ENCODE data around the gene DGKB.

DGKB gene

DNA sequence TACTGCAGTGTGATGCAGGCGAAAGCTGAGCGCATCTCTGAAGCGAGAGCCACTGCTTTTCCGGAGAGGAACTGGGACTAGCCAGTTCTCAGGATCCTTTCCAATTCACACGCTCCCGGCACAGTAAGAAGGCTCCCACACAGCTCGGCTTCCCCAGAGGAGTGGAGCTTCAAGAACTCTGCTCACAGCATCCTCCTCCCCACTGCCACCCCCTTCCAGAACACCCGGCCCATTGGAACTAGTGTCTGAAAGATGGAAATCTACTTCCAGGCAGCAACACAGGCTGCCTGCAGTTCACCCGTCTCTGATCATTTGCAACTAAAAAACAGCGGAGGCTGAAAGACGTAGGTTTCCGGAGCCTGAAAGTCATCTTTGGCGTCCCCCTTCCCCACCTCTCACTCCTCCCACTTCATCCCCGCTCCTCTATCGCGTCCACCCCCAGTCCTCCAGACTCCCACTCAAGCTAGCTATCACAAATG is at the start of gene DGKB:
TSS of gene DGKB (minus strand) at position 163 of the 479 bp plus-strand sequence.
- no peak for DNase-seq

- DNase-seq, result no peak
These were observed 47.5 kb upstream of the DGKB start for GRCh38 chr7:14950013-14950412.

GRCh38 chr7:14938181-14938580 is 35.6 kb upstream of the DGKB start:
- no peak for DNase-seq

DNA sequence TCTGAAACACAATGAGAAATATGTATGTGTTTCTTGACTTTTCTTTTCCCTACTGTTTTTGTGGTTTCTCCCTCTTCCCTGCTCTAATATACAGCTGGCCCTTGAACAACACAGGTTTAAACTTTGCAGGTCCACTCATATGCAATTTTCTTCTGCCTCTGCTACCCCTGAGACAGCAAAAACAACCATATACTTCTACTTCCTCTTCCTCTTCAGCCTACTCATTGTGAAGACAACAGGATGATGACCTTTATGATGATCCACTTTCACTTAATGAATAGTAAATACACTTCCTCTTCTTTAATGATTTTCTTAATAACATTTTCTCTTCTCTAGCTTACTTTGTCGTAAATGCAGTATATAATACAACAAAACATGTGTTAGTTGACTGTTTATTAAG is 35.0 kb upstream of the DGKB start:
- DNase-seq, result no peak

- no peak for DNase-seq
These were observed 34.0 kb upstream of the DGKB start for GRCh38 chr7:14936554-14936953.

GRCh38 chr7:14934839-14935238 is 32.3 kb upstream of the DGKB start:
- DNase-seq, result no peak

DNA sequence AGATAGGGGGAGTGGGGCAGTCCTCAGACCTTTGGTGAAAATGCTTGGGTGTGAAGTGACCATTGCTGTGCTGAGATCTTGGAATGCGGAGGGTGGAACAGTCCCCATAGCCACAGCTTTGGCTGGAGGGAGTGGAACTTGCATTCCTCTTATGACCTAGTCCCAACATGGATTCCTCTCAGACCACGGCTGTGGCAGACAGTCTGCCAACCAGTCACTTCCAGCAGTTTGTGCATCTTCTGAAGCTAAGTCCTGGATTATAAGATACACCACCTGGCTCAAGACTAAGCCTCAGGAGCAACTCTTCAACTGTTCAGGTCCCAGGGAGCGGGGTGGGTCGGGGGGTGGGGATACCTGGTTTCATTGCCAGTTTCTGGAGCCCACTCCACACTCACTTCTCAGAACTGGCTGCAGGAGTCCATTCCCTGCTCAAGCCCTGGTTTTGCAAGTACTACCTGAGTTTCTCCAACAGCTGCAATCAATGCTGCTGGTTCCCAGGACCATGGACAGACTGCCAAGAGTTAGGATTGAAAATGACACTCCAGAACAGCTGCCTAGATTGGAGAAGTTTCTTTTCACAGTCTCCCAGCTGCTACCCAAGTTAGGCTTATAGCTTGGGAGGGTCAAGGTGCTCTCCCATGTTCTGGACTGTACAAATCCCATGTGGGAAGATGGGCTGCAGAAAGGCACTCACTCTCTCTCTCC is 29.1 kb upstream of the DGKB start:
- no peak for DNase-seq

GRCh38 chr7:14924398-14924797 is 21.8 kb upstream of the DGKB start:
- no peak for DNase-seq

- DNase-seq, result no peak
These were observed 8.5 kb upstream of the DGKB start for GRCh38 chr7:14911077-14911476.

GRCh38 chr7:14908697-14909096 is 6.1 kb upstream of the DGKB start:
- no peak for DNase-seq

GRCh38 chr7:14905764-14906163 is 3.2 kb upstream of the DGKB start:
- no peak for DNase-seq

- DNase-seq, result no peak
These were observed 2.5 kb downstream of the DGKB start for GRCh38 chr7:14900051-14900450.

- no peak for DNase-seq
These were observed 3.5 kb downstream of the DGKB start for GRCh38 chr7:14899030-14899429.

- DNase-seq, result no peak
These were observed 6.1 kb downstream of the DGKB start for GRCh38 chr7:14896461-14896860.

- no peak for DNase-seq
These were observed 7.7 kb downstream of the DGKB start for GRCh38 chr7:14894826-14895225.

DNA sequence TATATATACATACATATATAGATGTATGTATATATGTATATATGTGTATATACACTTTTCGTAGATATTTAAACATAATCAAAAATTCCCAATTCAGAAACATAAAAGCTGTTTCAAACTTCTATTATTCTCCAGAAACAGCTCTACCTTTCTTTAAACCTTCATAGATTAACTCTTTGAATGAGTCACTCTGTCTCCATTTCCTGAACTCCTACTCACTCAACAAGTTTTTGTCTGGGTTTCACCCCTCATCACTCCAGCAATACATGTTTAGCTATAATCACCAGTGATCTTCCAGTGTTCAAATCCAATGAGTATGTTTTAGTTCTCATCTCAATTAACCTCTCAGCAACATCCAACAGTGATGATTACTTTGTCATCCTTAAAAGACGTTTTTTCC is 9.6 kb downstream of the DGKB start:
- no peak for DNase-seq

- DNase-seq, result no peak
These were observed 11.3 kb downstream of the DGKB start for GRCh38 chr7:14891289-14891688.

GRCh38 chr7:14888962-14889361 is 13.6 kb downstream of the DGKB start:
- DNase-seq, result no peak

- DNase-seq, result no peak
These were observed 16.0 kb downstream of the DGKB start for GRCh38 chr7:14886533-14886932.

- DNase-seq, result no peak
These were observed 26.5 kb downstream of the DGKB start for GRCh38 chr7:14875941-14876587.

DNA sequence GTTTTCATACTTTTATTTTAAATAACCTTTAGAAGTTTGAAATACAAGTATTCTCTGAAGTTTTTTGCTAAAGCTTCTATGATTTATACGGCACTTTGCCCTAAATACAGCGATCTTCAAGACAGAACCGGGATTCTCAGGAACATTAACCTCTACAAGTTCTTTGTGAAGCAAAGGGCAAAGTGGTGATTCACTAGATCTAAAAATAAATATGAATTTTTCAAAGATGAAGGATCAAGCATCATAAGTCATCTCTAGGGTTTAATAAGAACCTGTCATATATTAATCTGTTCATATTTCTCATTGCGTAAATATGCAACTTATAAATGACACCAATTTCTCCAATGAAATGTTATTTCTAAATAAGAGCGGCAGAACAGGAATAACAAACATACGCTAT is 30.7 kb downstream of the DGKB start:
- no peak for DNase-seq

DNA sequence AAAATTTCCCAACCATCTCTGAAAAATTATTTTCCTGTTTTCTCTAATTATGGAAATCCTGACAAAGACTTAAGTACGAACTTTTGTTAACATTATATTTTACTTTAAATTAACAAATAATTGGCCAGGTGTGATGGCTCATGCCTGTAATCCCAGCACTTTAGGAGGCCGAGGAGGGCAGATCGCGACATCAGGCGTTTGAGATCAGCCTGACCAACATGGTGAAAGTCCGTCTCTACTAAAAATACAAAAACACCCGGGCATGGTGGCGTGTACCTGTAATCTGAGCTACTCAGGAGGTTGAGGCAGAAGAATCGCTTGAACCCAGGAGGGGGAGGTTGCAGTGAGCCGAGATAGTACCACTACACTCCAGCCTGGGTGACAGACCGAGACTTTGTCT is 32.2 kb downstream of the DGKB start:
- no peak for DNase-seq

DNA sequence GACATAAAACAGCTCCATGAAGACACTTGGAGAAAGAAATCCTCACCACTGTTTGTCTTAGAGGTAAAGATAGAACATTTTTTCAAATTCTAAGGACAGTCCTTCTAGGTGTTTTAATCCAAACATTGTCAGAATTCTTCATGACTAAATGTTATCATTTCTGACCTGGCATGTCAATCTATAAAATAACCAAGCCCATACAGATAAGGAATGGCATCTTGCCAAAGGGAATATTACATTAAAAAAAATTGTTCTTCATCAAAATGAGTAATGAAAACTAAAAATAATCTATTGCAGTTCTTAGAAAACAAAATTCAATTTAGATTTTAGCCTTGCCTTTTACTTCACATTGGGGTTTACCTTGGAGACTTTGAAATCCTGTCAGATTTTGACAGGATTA is 33.6 kb downstream of the DGKB start:
- DNase-seq, result no peak

DNA sequence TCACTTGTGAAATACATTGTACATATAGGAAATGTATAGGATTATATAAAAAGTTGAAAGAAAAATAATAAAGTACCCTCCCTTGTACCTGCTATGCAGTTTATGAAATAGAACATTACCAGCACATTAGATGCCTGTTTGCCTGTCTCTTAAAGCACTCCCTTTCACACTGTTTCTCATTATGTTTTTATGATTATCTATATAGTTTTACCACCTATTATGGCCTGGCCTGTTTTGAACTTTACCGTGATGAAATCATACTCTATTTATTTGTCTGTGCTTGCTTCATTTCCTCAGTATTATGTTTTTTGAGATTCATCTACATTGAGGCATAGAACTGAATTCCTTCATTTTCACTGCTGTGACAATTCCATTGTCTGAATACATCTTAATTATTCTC is 41.1 kb downstream of the DGKB start:
- DNase-seq, result no peak

DNA sequence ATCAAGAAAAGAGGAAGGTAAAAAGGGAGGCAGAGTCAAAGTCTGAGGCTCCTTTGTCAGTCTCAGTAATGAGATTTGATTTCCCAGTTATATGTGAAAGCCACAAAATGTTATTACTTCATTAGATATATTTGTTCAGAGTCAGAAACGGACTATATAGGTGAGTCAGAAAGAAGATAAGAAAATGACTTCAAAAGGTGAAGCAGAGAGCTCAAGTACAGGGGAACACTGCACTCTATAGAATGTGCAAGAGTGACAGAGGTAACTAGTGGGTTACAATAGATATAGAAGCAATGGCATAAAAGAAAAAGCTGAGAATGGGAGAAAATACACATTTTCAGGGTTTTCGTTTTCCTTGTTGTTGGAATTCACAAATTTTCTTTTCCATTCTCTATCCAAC is 43.3 kb downstream of the DGKB start:
- no peak for DNase-seq
